H9 (cell line): ENCODE results near the gene PDS5A. TPM values are rescaled to one million over a fixed set of nuclear protein-coding genes. Genes with fewer than 3 reads are reported as not detected.

ENCODE experiments used
- DNase-seq: peaks from one replicate; pipeline ENCODE4 v3.0.0-alpha.2; 2017
- H2AFZ ChIP-seq: one replicate; pipeline ENCODE4 v1.6.1; 2013; ENCODE audit warnings: mild to moderate bottlenecking, low read length, control low read depth, moderate library complexity
- H2AK5ac ChIP-seq: 2 replicates; pipeline ENCODE4 v1.6.1; 2013; ENCODE audit warnings: low read length, control low read depth, mixed read lengths; ENCODE audit not compliant: insufficient read length
- H2BK120ac ChIP-seq: one replicate; pipeline ENCODE4 v1.6.1; 2013; ENCODE audit warnings: low read depth, mild to moderate bottlenecking, low read length, control low read depth, inconsistent platforms; ENCODE audit not compliant: poor library complexity, severe bottlenecking
- H2BK12ac ChIP-seq: 2 replicates; pipeline ENCODE4 v1.6.1; 2013; ENCODE audit warnings: low read length, control low read depth, mixed read lengths, low read depth; ENCODE audit not compliant: insufficient read length
- H2BK15ac ChIP-seq: 2 replicates; pipeline ENCODE4 v1.6.1; 2013; ENCODE audit warnings: low read depth, low read length, control low read depth
- H2BK20ac ChIP-seq: one replicate; pipeline ENCODE4 v1.6.1; 2013; ENCODE audit warnings: low read depth, mild to moderate bottlenecking, low read length, control low read depth, inconsistent platforms; ENCODE audit not compliant: poor library complexity, severe bottlenecking
- H2BK5ac ChIP-seq: 2 replicates; pipeline ENCODE4 v1.6.1; 2013; ENCODE audit warnings: low read length, control low read depth, mixed read lengths; ENCODE audit not compliant: insufficient read length
- H3K14ac ChIP-seq: 2 replicates; pipeline ENCODE4 v1.6.1; 2013; ENCODE audit warnings: low read length, control low read depth; ENCODE audit not compliant: insufficient read depth
- H3K18ac ChIP-seq: 2 replicates; pipeline ENCODE4 v1.6.1; 2013; ENCODE audit warnings: low read depth, mild to moderate bottlenecking, mixed read lengths, low read length, control low read depth; ENCODE audit not compliant: insufficient read length
- H3K23ac ChIP-seq: 2 replicates; pipeline ENCODE4 v1.6.1; 2013; ENCODE audit warnings: low read length, control low read depth, mixed read lengths, low read depth; ENCODE audit not compliant: insufficient read length
- H3K23me2 ChIP-seq: 2 replicates; pipeline ENCODE4 v1.6.1; 2013; ENCODE audit warnings: low read depth, mild to moderate bottlenecking, mixed read lengths, low read length, control low read depth; ENCODE audit not compliant: insufficient read length, poor library complexity, severe bottlenecking
- H3K27ac ChIP-seq: 2 replicates; pipeline ENCODE4 v1.5.1; 2013; ENCODE audit warnings: low read length, control low read depth, mixed read lengths, low read depth; ENCODE audit not compliant: insufficient read length
- H3K27me3 ChIP-seq: 2 replicates; pipeline ENCODE4 v1.6.1; 2013; ENCODE audit warnings: low read length, control low read depth, inconsistent platforms; ENCODE audit not compliant: insufficient read depth
- H3K4ac ChIP-seq: 2 replicates; pipeline ENCODE4 v1.6.1; 2013; ENCODE audit warnings: low read depth, mild to moderate bottlenecking, control low read depth, inconsistent platforms, low read length, moderate library complexity
- H3K4me1 ChIP-seq: 2 replicates; pipeline ENCODE4 v1.6.1; 2013; ENCODE audit warnings: low read length, control low read depth, inconsistent platforms; ENCODE audit not compliant: insufficient read depth
- H3K4me2 ChIP-seq: 2 replicates; pipeline ENCODE4 v1.6.1; 2013; ENCODE audit warnings: low read length, control low read depth, mixed read lengths; ENCODE audit not compliant: insufficient read length, insufficient read depth
- H3K56ac ChIP-seq: 2 replicates; pipeline ENCODE4 v1.6.1; 2013; ENCODE audit warnings: low read depth, mild to moderate bottlenecking, mixed read lengths, low read length, control low read depth; ENCODE audit not compliant: insufficient read length
- H3K79me1 ChIP-seq: 2 replicates; pipeline ENCODE4 v1.6.1; 2013; ENCODE audit warnings: low read depth, mild to moderate bottlenecking, moderate library complexity, low read length, control low read depth, inconsistent platforms; ENCODE audit not compliant: insufficient read depth, poor library complexity, severe bottlenecking
- H3K79me2 ChIP-seq: 2 replicates; pipeline ENCODE4 v1.6.1; 2013; ENCODE audit warnings: low read length, control low read depth, inconsistent platforms; ENCODE audit not compliant: insufficient read depth
- H3K9ac ChIP-seq: 2 replicates; pipeline ENCODE4 v1.6.1; 2013; ENCODE audit warnings: low read length, control low read depth, mixed read lengths; ENCODE audit not compliant: insufficient read length; ENCODE audit errors: extremely low read depth
- H3K9me3 ChIP-seq: one replicate; pipeline ENCODE4 v1.6.1; 2013; ENCODE audit warnings: low read depth, low read length, inconsistent platforms; ENCODE audit not compliant: control insufficient read depth
- H3T11ph ChIP-seq: one replicate; pipeline ENCODE4 v1.6.1; 2013; ENCODE audit warnings: mild to moderate bottlenecking, low read length, control low read depth, inconsistent platforms
- H4K20me1 ChIP-seq: one replicate; pipeline ENCODE4 v1.6.1; 2013; ENCODE audit not compliant: control insufficient read depth, insufficient read length, insufficient read depth
- H4K5ac ChIP-seq: 2 replicates; pipeline ENCODE4 v1.6.1; 2013; ENCODE audit warnings: low read depth, mild to moderate bottlenecking, mixed read lengths, low read length, control low read depth; ENCODE audit not compliant: insufficient read length
- H4K8ac ChIP-seq: replicated peaks from 2 replicates; pipeline ENCODE4 v1.6.1; 2013; ENCODE audit warnings: low read length, control low read depth, mixed read lengths, low read depth; ENCODE audit not compliant: insufficient read length
- H4K91ac ChIP-seq: 2 replicates; pipeline ENCODE4 v1.6.1; 2013; ENCODE audit warnings: low read depth, mild to moderate bottlenecking, moderate library complexity, mixed read lengths, low read length, control low read depth; ENCODE audit not compliant: insufficient read length
- H3K27ac Mint-ChIP-seq, 3 experiments: 2 replicates in 2 of 3; 3 replicates in 1 of 3; pipeline ENCODE4 v1.8.0; 2020 to 2021; ENCODE audit warnings: mixed read lengths in 3 of 3, mild to moderate bottlenecking in 1 of 3, moderate library complexity in 1 of 3
- H3K27me3 Mint-ChIP-seq: 2 replicates; pipeline ENCODE4 v1.8.0; 2021; ENCODE audit warnings: low read depth, mild to moderate bottlenecking, moderate library complexity, mixed read lengths
- H3K36me3 Mint-ChIP-seq, 3 experiments: 2 replicates in 2 of 3; 3 replicates in 1 of 3; pipeline ENCODE4 v1.8.0; 2020 to 2021; ENCODE audit warnings: low read depth in 3 of 3, mixed read lengths in 3 of 3; ENCODE audit not compliant: insufficient read depth in 1 of 3
- H3K4me1 Mint-ChIP-seq, 2 experiments: 2 replicates each; pipeline ENCODE4 v1.8.0; 2020; ENCODE audit warnings: mixed read lengths in 2 of 2
- H3K4me3 Mint-ChIP-seq, 2 experiments: 2 replicates in 1 of 2; 3 replicates in 1 of 2; pipeline ENCODE4 v1.8.0; 2020 to 2021; ENCODE audit warnings: mild to moderate bottlenecking in 2 of 2, mixed read lengths in 2 of 2, moderate library complexity in 1 of 2
- H3K9me3 Mint-ChIP-seq, 2 experiments: 2 replicates in 1 of 2; 3 replicates in 1 of 2; pipeline ENCODE4 v1.8.0; 2020; ENCODE audit warnings: mild to moderate bottlenecking in 2 of 2, mixed read lengths in 2 of 2, moderate library complexity in 1 of 2
- total RNA-seq: library from RNA; stranded (reverse); gene quantifications from 2 replicates; pipeline ENCODE4 v1.2.1, GENCODE V29; 2021
- TF ChIP-seq, protein P1 (sequence below): fragments of 200-600 bp; sonication (generic); conservative IDR thresholded peaks from 3 replicates; pipeline ENCODE4 v1.8.0; 2021; ENCODE audit warnings: antibody characterized with exemption, mild to moderate bottlenecking

Gene PDS5A
- total RNA-seq, 1 experiment from 2014 or later, result 65.4 TPM

- H3K79me1 ChIP-seq, result peaks cover 27% of the 10 kb centered on the region
- no peak overlapping the region for H3K27ac ChIP-seq
- no peak overlapping the region for H3K14ac ChIP-seq
- TF ChIP-seq, protein P1, sequence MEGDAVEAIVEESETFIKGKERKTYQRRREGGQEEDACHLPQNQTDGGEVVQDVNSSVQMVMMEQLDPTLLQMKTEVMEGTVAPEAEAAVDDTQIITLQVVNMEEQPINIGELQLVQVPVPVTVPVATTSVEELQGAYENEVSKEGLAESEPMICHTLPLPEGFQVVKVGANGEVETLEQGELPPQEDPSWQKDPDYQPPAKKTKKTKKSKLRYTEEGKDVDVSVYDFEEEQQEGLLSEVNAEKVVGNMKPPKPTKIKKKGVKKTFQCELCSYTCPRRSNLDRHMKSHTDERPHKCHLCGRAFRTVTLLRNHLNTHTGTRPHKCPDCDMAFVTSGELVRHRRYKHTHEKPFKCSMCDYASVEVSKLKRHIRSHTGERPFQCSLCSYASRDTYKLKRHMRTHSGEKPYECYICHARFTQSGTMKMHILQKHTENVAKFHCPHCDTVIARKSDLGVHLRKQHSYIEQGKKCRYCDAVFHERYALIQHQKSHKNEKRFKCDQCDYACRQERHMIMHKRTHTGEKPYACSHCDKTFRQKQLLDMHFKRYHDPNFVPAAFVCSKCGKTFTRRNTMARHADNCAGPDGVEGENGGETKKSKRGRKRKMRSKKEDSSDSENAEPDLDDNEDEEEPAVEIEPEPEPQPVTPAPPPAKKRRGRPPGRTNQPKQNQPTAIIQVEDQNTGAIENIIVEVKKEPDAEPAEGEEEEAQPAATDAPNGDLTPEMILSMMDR, result no peak
- peaks cover 10 to 13% (median 11%) of the 10 kb centered on the region in 3 experiments; a peak in 6 of 7 replicates for H3K36me3 Mint-ChIP-seq
- H3K4ac ChIP-seq, result no peak overlapping the region
- peak; percentile 7 for DNase-seq
- no peak overlapping the region; a peak in 1 of 7 replicates for H3K27ac Mint-ChIP-seq
- H2BK15ac ChIP-seq, result no peak overlapping the region
- no peak overlapping the region for H2BK12ac ChIP-seq
- H3K56ac ChIP-seq, result no peak overlapping the region
- H3K4me1 Mint-ChIP-seq, result peaks cover 16 to 25% of the 10 kb centered on the region in 2 experiments
- H3K18ac ChIP-seq, result no peak overlapping the region
- no peaks in the 10 kb centered on the region for H4K20me1 ChIP-seq
- no peak overlapping the region for H3K9ac ChIP-seq
- no peaks in the 10 kb centered on the region for H3K9me3 Mint-ChIP-seq
- H4K8ac ChIP-seq, result no peak overlapping the region
- peaks cover 28% of the 10 kb centered on the region; the same call in 1 of the 2 replicates for H3K79me2 ChIP-seq
- H2AK5ac ChIP-seq, result no peak overlapping the region
- H3K23me2 ChIP-seq, result no peaks in the 10 kb centered on the region
- H2BK5ac ChIP-seq, result no peak overlapping the region
- no peak overlapping the region for H2BK20ac ChIP-seq
- no peak overlapping the region for H3K23ac ChIP-seq
- no peaks in the 10 kb centered on the region for H3K9me3 ChIP-seq
- H2BK120ac ChIP-seq, result no peak overlapping the region
- no peak overlapping the region for H3T11ph ChIP-seq
- H4K91ac ChIP-seq, result no peak overlapping the region
- no peak overlapping the region for H3K4me2 ChIP-seq
- no peak overlapping the region for H3K4me3 Mint-ChIP-seq
- H3K27me3 ChIP-seq, result no peaks in the 10 kb centered on the region
- H3K27me3 Mint-ChIP-seq, result no peaks in the 10 kb centered on the region
- no peak overlapping the region for H4K5ac ChIP-seq
- H3K4me1 ChIP-seq, result peaks cover 3% of the 10 kb centered on the region; the same call in 1 of the 2 replicates
- H2AFZ ChIP-seq, result no peak overlapping the region
Measured at GRCh38 chr4:39950861-39951481, 26.7 kb downstream of the PDS5A start.
